GM12878 (cell line): Measurements from ENCODE around the gene ARL14. TPM values are rescaled to one million over a fixed set of nuclear protein-coding genes. Genes with fewer than 3 reads are reported as not detected.

ENCODE experiments used
- ATAC-seq: fragments of 200-7000 bp; cut with Tn5 transposase; 3 replicates; pipeline ENCODE4 v1.9.1; 2020; ENCODE audit warnings: mild to moderate bottlenecking, moderate library complexity
- BruUV-seq: library from RNA; stranded (reverse); fragments of 400-500 nt; replicated peaks from 2 replicates; lab custom pipeline; 2021; lab: Mats Ljungman, UMichigan
- CTCF ChIA-PET: fragments of 300-600 bp; sonication (Branson Sonifier 250); formaldehyde crosslinking; extraction: SDS; loops from one replicate; lab custom pipeline; 2021; ENCODE audit warnings: inconsistent platforms; lab: Yijun Ruan, JAX
- POLR2A ChIA-PET: fragments of 350-600 bp; formaldehyde crosslinking; extraction: SDS; loops from one replicate; lab custom pipeline; 2021; ENCODE audit warnings: inconsistent platforms; lab: Charles Lee
- RAD21 ChIA-PET: fragments of 300-600 bp; sonication (Branson Sonifier 250); formaldehyde crosslinking; loops from one replicate; lab custom pipeline; 2023; ENCODE audit warnings: antibody characterized with exemption; ENCODE audit not compliant: unreplicated experiment; lab: Charles Lee
- SMC1A ChIA-PET: fragments of 300-600 bp; sonication (Branson Sonifier 250); formaldehyde crosslinking; loops from one replicate; lab custom pipeline; 2023; ENCODE audit not compliant: unreplicated experiment, uncharacterized antibody; lab: Charles Lee
- DNase-seq: peaks from one replicate; pipeline ENCODE4 v3.0.0-alpha.2; 2011; ENCODE audit warnings: low read depth, low spot score
- FAIRE-seq: peaks from 3 replicates; lab custom pipeline; 2011; peaks lifted over from hg19 to GRCh38; lab: Jason Lieb, UNC
- H2AFZ ChIP-seq: 2 replicates; pipeline ENCODE4 v1.6.0; 2011; ENCODE audit warnings: low read depth, low read length, control low read depth; ENCODE audit not compliant: control insufficient read depth
- H3K27ac ChIP-seq: 2 replicates; pipeline ENCODE4 v1.5.1; 2011; ENCODE audit warnings: control low read depth; ENCODE audit not compliant: control insufficient read depth, insufficient read depth
- H3K27me3 ChIP-seq, 2 experiments: replicated peaks in 1 of 2; 2 replicates each; pipeline versions ENCODE4 v1.6.0 to v1.6.1; 2011; ENCODE audit warnings: low read length in 1 of 2; ENCODE audit not compliant: control insufficient read depth in 2 of 2, insufficient read depth in 2 of 2
- H3K36me3 ChIP-seq, 2 experiments: 2 replicates each; pipeline ENCODE4 v1.5.1; 2011; ENCODE audit warnings: low read length in 1 of 2; ENCODE audit not compliant: control insufficient read depth in 2 of 2, insufficient read depth in 2 of 2
- H3K4me1 ChIP-seq: 2 replicates; pipeline ENCODE4 v1.6.1; 2011; ENCODE audit warnings: mild to moderate bottlenecking, low read length, moderate library complexity, mixed read lengths; ENCODE audit not compliant: control insufficient read depth, insufficient read depth
- H3K4me2 ChIP-seq: 2 replicates; pipeline ENCODE4 v1.6.0; 2011; ENCODE audit warnings: control low read depth; ENCODE audit not compliant: control insufficient read depth, insufficient read depth
- H3K4me3 ChIP-seq: fragments of 200-600 bp; sonication (generic); 2 replicates; pipeline ENCODE4 v1.5.1; 2016
- H3K79me2 ChIP-seq: 2 replicates; pipeline ENCODE4 v1.6.0; 2011; ENCODE audit warnings: low read length; ENCODE audit not compliant: control insufficient read depth, insufficient read depth
- H3K9ac ChIP-seq: 2 replicates; pipeline ENCODE4 v1.8.0; 2011; ENCODE audit warnings: low read length, control low read depth, mixed read lengths; ENCODE audit not compliant: control insufficient read depth, insufficient read depth
- H3K9me3 ChIP-seq: replicated peaks from 3 replicates; pipeline ENCODE4 v1.5.1; 2011; ENCODE audit warnings: mild to moderate bottlenecking, low read length; ENCODE audit not compliant: control insufficient read depth, insufficient read depth
- H4K20me1 ChIP-seq: 2 replicates; pipeline ENCODE4 v1.6.0; 2011; ENCODE audit not compliant: control insufficient read depth, insufficient read depth
- BCL11A ChIP-seq: IDR thresholded peaks from 2 replicates; pipeline ENCODE4 v1.6.1; 2011; ENCODE audit warnings: low read depth, low read length
- IRF3 ChIP-seq: fragments of 450-650 bp; IDR thresholded peaks from 2 replicates; pipeline ENCODE4 v1.6.1; 2014; ENCODE audit warnings: mild to moderate bottlenecking
- KLF5 ChIP-seq: fragments of 450-650 bp; IDR thresholded peaks from 2 replicates; pipeline ENCODE4 v1.6.1; 2014; ENCODE audit warnings: mild to moderate bottlenecking; ENCODE audit not compliant: partially characterized antibody
- POU2F2 ChIP-seq: IDR thresholded peaks from 3 replicates; pipeline ENCODE4 v1.6.1; 2011; ENCODE audit warnings: low read depth, mild to moderate bottlenecking, low read length, borderline replicate concordance
- SIN3A ChIP-seq: IDR thresholded peaks from 2 replicates; pipeline ENCODE4 v1.6.1; 2012; ENCODE audit warnings: low read depth, low read length, improper control_type of control experiment
- SPI1 ChIP-seq: IDR thresholded peaks from 2 replicates; pipeline ENCODE4 v1.6.1; 2011; ENCODE audit warnings: low read depth, mild to moderate bottlenecking, low read length, moderate library complexity, borderline replicate concordance; ENCODE audit not compliant: insufficient read depth
- USF1 ChIP-seq: IDR thresholded peaks from 2 replicates; pipeline ENCODE4 v1.6.1; 2011; ENCODE audit warnings: borderline replicate concordance, low read depth, mild to moderate bottlenecking, moderate library complexity, mixed read lengths, low read length; ENCODE audit not compliant: insufficient read depth; ENCODE audit errors: extremely low read length
- USF2 ChIP-seq: IDR thresholded peaks from 2 replicates; pipeline ENCODE4 v1.6.1; 2011; ENCODE audit warnings: low read depth, low read length, improper control_type of control experiment, borderline replicate concordance
- WGBS: methylation state at CpG from one replicate; pipeline ENCODE4 v1.1.6; 2016; ENCODE audit warnings: low lambda C conversion rate; ENCODE audit not compliant: insufficient replicate concordance, insufficient coverage; ENCODE audit errors: missing lambda C conversion rate; 5-methylcytosine and 5-hydroxymethylcytosine counted together
- in situ Hi-C: fragments of 300-500 bp; cut with MboI; formaldehyde crosslinking; loops from 9 replicates; pipeline ENCODE4 v1.14.3; 2018; ENCODE audit warnings: mixed read lengths
- intact Hi-C: fragments of 100-400 bp; cut with micrococcal nuclease; formaldehyde crosslinking; loops from one replicate; pipeline ENCODE4 v1.14.2; 2022; ENCODE audit not compliant: unreplicated experiment
- polyA plus RNA-seq, 11 experiments: library from polyadenylated mRNA; depleted of rRNA in 4 of 11; unstranded in 6 of 11; stranded (reverse) in 5 of 11; fragments of >200 nt; fragmentation: Nextera tagmentation in 4 of 11; fragmentation: Illumina TruSeq in 1 of 11; extraction: Ambion mirVana in 4 of 11; extraction: Trizol in 1 of 11; gene quantifications; 1 replicate in 1 of 11; 2 replicates in 10 of 11; pipeline versions ENCODE4 v1.2.1 to v1.2.3, GENCODE V29; 2011 to 2016; ENCODE audit warnings: inconsistent platforms in 2 of 11, missing spikeins in 2 of 11, low read depth in 1 of 11
- total RNA-seq, 4 experiments: library from RNA; depleted of rRNA in 3 of 4; stranded (reverse); fragments of >200 nt in 3 of 4; fragmentation: Illumina TruSeq in 1 of 4; extraction: Trizol in 1 of 4; gene quantifications; 2 replicates each; pipeline versions ENCODE4 v1.2.1 to v1.2.3, GENCODE V29; 2013 to 2021

ARL14 gene
- total and polyA plus RNA-seq, 10 of the 15 experiments (the other 5 are each of a cell fraction or from before 2014, with no cell fraction given) = 0.04 to 0.18 TPM; not detected in 8

GRCh38 chr3:160701490-160701889 lies 24.5 kb downstream of the ARL14 start:
- TF ChIP-seq POU2F2 = no peak
- TF ChIP-seq USF2 = no peak
- no peak for TF ChIP-seq BCL11A
- ChIA-PET SMC1A (interaction anchor here (0.8 kb wide), 1 partner anchor 14 kb away, joined by 3 read pairs; no protein-coding TSS in a partner anchor), POLR2A (no interaction called here), CTCF (no interaction called here), RAD21 (interaction anchor here (1.0 kb wide), 1 partner anchor 14 kb away, joined by 4 read pairs; no protein-coding TSS in a partner anchor)
- ATAC-seq (no peak), FAIRE-seq (no peak), DNase-seq (no peak)
- Histone ChIP-seq H3K9me3 (no peaks in the 10 kb centered on the region; the same call in 2 of the 3 replicates), H3K27ac (no peak overlapping the region), H3K36me3 (no peaks in the 10 kb centered on the region), H3K79me2 (no peaks in the 10 kb centered on the region), H3K27me3 (no peaks in the 10 kb centered on the region), H3K9ac (no peak overlapping the region), H3K4me2 (no peak overlapping the region), H3K4me3 (no peak overlapping the region), H4K20me1 (no peaks in the 10 kb centered on the region), H3K4me1 (no peaks in the 10 kb centered on the region), H2AFZ (no peak overlapping the region)
- intact Hi-C loops (no loop called here), in situ Hi-C loops (loop anchor here (5.0 kb wide), 1 partner anchor 241 kb away; no protein-coding TSS in a partner anchor)
- no TSS peak for BruUV-seq
- 0% methylated on average over 1 of the region's 1 CpG for WGBS

GRCh38 chr3:160702290-160702689 lies 25.3 kb downstream of the ARL14 start:
- H3K36me3 ChIP-seq = no peaks in the 10 kb centered on the region
- TF ChIP-seq IRF3 (no peak), SPI1 (no peak), USF1 (no peak), SIN3A (no peak), POU2F2 (no peak), KLF5 (no peak)
- H4K20me1 ChIP-seq = no peaks in the 10 kb centered on the region
- no peaks in the 10 kb centered on the region for H3K79me2 ChIP-seq
- no TSS peak for BruUV-seq
- ChIA-PET SMC1A (no interaction called here), RAD21 (interaction anchor here (1.0 kb wide), 1 partner anchor 15 kb away, joined by 4 read pairs; no protein-coding TSS in a partner anchor), POLR2A (no interaction called here), CTCF (no interaction called here)
- H3K27ac ChIP-seq = no peak overlapping the region
- H3K9ac ChIP-seq = no peak overlapping the region
- FAIRE-seq (no peak), DNase-seq (no peak), ATAC-seq (no peak)
- no peak overlapping the region for H2AFZ ChIP-seq
- 56% methylated on average over 1 of the region's 1 CpG for WGBS
- no peaks in the 10 kb centered on the region for H3K4me1 ChIP-seq
- intact Hi-C loops (no loop called here), in situ Hi-C loops (loop anchor here (5.0 kb wide), 1 partner anchor 240 kb away; no protein-coding TSS in a partner anchor)
- H3K4me3 ChIP-seq = no peak overlapping the region
- H3K27me3 ChIP-seq = peaks cover 3% of the 10 kb centered on the region in 2 experiments; a peak in 2 of 4 replicates
- no peak overlapping the region for H3K4me2 ChIP-seq
- H3K9me3 ChIP-seq = no peaks in the 10 kb centered on the region; the same call in 2 of the 3 replicates
